C4-2B (cell line): ENCODE results near the gene RBP2.
A peak's percentile ranks its signal among the peaks of the same experiment; 100 is the strongest.

Experiments
- H3K27ac ChIP-seq: fragments of 450-650 bp; 2 replicates; pipeline ENCODE4 v1.5.1; 2017
- CTCF ChIP-seq: fragments of 450-650 bp; conservative IDR thresholded peaks from 2 replicates; pipeline ENCODE4 v1.5.1; 2017; ENCODE audit warnings: mild to moderate bottlenecking
- ZFX ChIP-seq: fragments of 450-650 bp; IDR thresholded peaks from 2 replicates; pipeline ENCODE4 v1.6.1; 2017

The RBP2 gene

GRCh38 chr3:139506766-139507165 lies 30.4 kb upstream of the RBP2 start:
- TF ChIP-seq ZFX (no peak), CTCF (peak; percentile 17)
- no peak overlapping the region for H3K27ac ChIP-seq

- TF ChIP-seq ZFX (no peak), CTCF (no peak)
- H3K27ac ChIP-seq, result no peak overlapping the region
These were observed 29.6 kb upstream of the RBP2 start for GRCh38 chr3:139505829-139506386.

GRCh38 chr3:139499536-139499935 lies 23.2 kb upstream of the RBP2 start:
- no peak overlapping the region for H3K27ac ChIP-seq
- no peak for TF ChIP-seq CTCF
- TF ChIP-seq ZFX, result no peak

GRCh38 chr3:139493826-139494385 lies 17.6 kb upstream of the RBP2 start:
- H3K27ac ChIP-seq, result no peak overlapping the region
- no peak for TF ChIP-seq CTCF
- no peak for TF ChIP-seq ZFX

GRCh38 chr3:139491966-139492365 lies 15.7 kb upstream of the RBP2 start:
- no peak overlapping the region for H3K27ac ChIP-seq
- TF ChIP-seq CTCF, result no peak
- no peak for TF ChIP-seq ZFX

GRCh38 chr3:139491027-139491700 lies 14.8 kb upstream of the RBP2 start:
- H3K27ac ChIP-seq, result no peak overlapping the region
- TF ChIP-seq CTCF, result no peak
- TF ChIP-seq ZFX, result no peak

- no peak for TF ChIP-seq ZFX
- TF ChIP-seq CTCF, result no peak
- no peak overlapping the region for H3K27ac ChIP-seq
These were observed 5.9 kb upstream of the RBP2 start for GRCh38 chr3:139482206-139482605.
